DMS 273 (cell line): ENCODE measurements around the gene PTPRM.

Source experiments
- DNase-seq: peaks from one replicate; lab custom pipeline; 2025; ENCODE audit not compliant: unreplicated experiment; lab: John Stamatoyannopoulos, UW

Gene PTPRM

GRCh38 chr18:7749510-7749981 lies 182.4 kb downstream of the PTPRM start:
- no peak for DNase-seq

DNA sequence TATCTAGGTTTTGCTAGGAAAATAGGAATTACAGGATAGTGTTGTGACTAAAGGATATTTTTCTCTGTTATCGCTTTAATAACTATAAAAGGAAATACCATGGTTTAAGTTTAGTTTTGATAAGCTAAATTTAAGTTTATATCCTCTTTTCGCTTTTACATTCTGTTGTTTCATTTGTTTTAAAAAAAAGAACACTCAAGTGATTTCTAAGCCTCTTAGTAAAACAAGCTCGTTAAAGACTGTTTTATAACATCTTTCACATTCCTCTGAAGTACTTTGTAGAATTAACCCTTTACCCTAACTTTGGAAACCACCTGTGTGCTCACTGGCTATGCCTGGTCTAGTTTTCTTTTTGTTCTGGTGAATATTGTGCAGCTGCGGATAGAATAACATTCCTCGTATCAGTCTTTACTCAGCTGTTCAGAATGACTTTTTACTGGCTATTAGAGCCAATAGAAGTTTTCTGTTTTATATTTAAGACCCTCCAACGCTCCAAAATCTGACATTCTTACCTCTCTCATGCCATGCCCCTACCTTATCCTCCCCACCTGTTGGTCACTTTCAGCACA lies 183.1 kb downstream of the PTPRM start:
- DNase-seq = no peak

GRCh38 chr18:7750966-7751365 lies 183.8 kb downstream of the PTPRM start:
- DNase-seq = no peak

DNA sequence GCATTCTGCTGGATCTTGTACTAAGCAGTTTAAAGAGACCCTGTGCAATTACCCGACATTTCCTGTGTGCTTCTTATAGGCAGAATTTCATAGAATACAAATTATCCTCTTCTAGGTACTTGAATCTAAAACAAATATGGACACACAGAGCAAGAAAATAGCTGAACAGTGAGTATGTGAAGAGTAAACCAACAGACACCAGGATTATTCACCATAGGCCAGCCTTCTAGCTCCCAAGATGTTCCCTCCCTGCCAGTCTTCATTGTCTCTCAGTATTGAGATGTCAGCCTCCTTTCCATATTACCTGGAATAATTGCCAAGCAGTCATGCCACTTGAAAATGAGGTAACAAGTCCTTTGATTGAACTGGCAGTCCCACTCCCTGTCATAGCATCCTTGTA lies 187.1 kb downstream of the PTPRM start:
- DNase-seq = no peak

DNA sequence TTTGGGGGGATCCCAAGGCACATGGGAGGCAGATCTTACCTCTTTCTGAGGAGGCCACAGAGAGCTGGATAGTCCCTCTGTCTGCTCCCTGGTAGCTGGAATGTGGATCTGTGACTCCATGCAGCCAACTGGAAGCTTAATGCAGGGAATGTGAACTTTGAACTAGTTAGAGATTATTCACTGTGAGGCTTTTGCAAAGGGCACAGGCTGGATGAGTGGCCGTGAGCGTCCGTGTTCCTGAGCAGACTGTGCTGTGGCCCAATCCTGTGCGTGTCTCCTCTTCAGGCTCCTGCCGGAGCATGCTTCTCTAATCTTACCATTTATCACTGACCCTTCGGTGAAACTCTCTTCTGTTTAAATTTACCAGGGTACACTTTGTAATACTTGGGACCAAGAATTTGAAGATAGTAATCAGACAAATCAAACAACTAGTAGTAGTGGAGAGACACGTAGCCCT lies 187.6 kb downstream of the PTPRM start:
- no peak for DNase-seq

GRCh38 chr18:7755753-7756475 lies 188.8 kb downstream of the PTPRM start:
- no peak for DNase-seq

DNA sequence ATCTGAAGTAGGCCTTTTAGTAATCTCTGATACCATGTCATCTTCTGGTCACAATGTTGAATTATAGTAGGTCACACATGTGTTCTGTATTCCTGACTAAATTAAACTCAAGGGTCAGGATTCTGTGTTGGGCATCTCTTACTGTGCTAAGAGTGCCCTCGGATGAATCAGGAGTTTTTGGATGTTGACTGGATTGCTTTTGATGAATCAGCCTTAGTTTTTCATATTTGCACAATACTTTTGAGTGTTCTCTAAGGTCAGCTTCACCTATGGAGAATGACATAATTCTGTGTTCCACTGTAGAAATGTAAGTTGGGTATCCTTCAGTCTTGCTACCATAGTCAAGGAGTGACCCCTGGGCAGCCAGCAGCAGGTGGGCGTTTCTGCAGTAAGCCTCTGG lies 190.1 kb downstream of the PTPRM start:
- DNase-seq = no peak

GRCh38 chr18:7758764-7759163 lies 191.6 kb downstream of the PTPRM start:
- DNase-seq = no peak

DNA sequence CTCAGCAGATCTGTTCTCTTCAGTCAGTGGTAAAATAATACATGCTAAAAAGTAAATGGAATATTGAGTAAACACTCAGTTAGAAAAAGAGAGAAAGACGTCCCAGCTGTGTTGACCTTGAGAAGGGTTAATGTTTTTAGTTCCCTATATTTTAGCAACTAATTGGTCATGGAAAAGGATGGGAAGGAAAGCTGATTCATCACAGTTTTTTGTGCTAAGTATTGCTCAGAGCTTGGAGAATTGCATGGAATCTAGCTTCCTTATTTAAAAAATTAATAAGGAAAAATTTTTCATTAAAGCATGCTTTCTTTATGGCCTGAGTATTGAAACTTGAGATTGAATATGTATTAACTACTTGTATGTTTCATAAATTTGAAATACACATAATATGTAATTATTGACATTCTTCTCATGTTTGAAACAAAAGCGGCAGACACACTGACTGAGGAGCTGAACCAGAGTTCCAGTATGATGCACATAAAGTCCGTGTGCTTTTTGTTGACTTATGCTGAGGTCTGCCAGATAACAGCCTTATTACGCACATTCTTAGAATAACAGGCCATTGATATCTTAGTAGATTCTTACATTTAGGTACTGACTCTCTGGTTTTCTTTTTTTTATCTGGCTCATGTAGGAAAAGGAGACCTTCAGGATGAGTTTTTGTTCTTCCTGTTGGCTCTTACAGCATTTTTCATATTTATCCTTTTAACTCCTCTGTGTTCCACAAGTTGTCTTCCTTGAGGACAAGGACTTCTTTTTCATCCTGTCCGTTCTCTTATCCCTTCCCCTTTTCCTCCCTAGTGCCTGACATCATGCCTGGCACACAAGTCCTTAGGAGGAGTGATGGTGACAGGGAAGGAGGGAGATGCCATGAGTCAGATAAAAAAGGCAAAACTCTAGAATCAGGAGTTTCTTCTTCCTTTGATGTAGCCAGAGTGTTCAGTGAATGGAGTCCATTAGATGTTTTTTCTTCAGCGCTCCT lies 194.1 kb downstream of the PTPRM start:
- DNase-seq = no peak

GRCh38 chr18:7764405-7764804 lies 197.3 kb downstream of the PTPRM start:
- no peak for DNase-seq

DNA sequence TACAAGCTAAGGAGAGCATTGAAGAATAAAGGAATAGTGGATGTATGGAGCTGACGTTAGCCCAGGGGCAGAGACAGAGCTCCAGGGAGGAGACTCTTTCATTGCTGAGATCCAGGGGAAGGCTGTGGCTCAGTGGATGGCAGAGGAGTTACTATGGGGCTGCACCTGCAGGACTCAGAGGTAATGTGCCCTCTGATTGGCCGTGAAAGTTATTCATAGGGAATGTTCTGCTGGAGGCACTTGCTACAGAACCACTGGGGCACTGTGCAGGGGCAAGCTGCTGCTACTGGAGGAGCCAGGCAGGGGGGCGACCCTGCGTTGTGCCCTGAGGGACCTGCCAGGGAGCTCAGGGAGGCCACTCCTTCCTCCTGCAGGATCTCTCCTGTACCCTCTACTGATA lies 199.2 kb downstream of the PTPRM start:
- DNase-seq = no peak

DNA sequence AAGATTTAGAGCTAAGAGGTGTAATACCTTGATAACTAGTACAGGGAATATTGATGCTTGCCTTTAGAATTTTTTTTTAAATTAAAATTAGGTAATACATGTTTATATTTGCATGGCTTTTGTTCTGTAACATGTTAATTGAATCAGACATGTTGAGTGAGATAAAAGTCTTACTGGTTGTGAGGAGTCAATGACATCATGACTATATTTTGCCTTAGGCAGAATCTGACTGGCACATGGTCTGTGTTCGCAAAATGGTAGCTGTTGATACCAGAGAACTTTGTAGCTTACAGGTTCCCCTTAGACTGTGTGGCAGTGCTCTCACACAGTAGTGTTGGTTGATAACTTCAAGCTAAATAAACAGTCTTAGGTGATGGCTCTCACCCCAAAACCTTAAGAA lies 199.7 kb downstream of the PTPRM start:
- no peak for DNase-seq

DNA sequence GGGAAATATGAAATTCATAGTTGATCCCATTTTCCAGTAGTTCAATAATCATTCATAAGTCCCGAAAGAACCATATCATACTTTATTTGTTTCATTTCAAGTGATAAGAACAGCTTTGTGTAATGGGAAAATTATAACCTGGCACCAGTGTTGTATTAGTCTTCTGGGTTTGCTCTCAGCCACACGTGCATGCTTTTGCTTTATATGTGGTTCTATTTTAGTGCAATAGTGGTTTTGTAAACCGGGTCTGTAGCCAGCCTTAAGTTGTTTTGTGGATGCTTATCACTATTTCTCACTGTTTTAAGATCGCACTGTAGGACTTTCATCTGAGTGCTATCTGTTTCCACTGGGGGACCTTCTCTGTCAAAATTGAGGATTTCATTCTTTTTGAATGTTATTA lies 203.8 kb downstream of the PTPRM start:
- DNase-seq = no peak

- DNase-seq = no peak
Observed at GRCh38 chr18:7772510-7772888, 205.4 kb downstream of the PTPRM start.

- DNase-seq = no peak
Observed at GRCh38 chr18:7772951-7773350, 205.8 kb downstream of the PTPRM start.

DNA sequence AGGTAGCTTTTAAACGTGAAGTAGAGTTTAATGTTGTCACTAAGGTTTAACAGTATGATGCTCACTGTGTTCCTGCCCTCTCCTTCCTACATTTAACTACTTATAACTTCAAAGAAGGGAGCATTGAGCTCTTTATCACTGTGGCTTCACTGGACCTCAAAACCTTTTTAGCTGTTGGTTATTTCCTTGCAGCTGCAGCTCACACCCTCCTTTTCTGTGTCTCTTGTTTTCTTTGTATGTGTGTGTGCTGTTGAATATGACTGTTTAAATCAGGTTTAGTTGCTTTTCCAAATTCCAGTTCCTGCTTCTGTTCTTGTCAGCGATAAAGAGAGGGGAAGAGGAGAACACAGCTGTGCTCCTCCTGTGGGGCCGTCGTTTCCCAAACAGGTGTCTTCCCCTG lies 208.0 kb downstream of the PTPRM start:
- no peak for DNase-seq

- no peak for DNase-seq
Observed at GRCh38 chr18:7775843-7776242, 208.7 kb downstream of the PTPRM start.

DNA sequence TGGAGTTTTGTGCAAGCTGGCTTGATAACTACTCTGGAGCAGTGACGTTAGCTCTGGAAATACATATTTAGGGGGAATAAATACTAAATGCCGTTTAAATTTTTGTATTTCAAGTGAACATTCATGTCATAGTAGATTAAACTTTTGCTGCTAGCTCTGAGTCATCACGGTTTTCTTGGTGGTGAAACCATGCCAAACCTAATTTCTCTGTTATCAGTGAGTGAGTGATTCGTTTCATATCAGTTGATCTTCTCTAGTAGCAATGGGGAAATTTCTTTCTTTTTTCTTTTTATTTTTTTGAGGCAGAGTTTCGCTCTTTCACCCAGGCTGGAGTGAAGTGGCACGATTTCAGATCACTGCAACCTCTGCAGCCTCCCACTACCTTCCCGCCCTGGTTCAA lies 211.1 kb downstream of the PTPRM start:
- DNase-seq = no peak

- DNase-seq = no peak
Observed at GRCh38 chr18:7779211-7779610, 212.1 kb downstream of the PTPRM start.

GRCh38 chr18:7784171-7784570 lies 217.1 kb downstream of the PTPRM start:
- no peak for DNase-seq

- no peak for DNase-seq
Observed at GRCh38 chr18:7786569-7786968, 219.5 kb downstream of the PTPRM start.

DNA sequence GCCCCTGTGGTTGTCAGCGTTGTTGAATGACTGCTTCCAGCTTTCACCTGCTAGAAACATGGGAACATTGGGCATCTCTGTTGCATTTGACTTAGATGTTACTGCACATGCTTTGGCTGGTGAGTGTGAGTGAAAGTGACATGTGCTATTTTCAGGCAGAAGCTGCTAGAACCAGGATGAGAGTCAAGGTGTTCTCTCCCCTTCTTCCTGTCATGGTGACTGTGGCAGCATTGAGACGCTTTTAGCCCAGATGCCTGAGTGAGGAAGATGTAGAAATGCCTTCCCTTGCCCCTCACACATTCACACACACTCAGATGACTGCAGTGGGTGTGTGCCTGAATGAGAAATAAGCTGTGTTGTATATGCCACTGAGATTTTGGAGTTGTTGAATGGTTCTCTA lies 220.2 kb downstream of the PTPRM start:
- no peak for DNase-seq
